IMR-90 (cell line): ENCODE results near the gene GBA3. TPM values are rescaled to one million over a fixed set of nuclear protein-coding genes. Genes with fewer than 3 reads are reported as not detected.

Experiments used
- ATAC-seq: fragments of 200-7000 bp; cut with Tn5 transposase; 2 replicates; pipeline ENCODE4 v1.9.1; 2020; ENCODE audit warnings: low read depth, mild to moderate bottlenecking, moderate library complexity
- BruUV-seq: library from RNA; stranded (reverse); fragments of 400-500 nt; replicated peaks from 2 replicates; lab custom pipeline; 2021; lab: Mats Ljungman, UMichigan
- CTCF ChIA-PET: fragments of 300-600 bp; formaldehyde crosslinking; extraction: SDS; loops from one replicate; lab custom pipeline; 2021; ENCODE audit warnings: antibody characterized with exemption; lab: Yijun Ruan, JAX
- POLR2A ChIA-PET: fragments of 300-600 bp; sonication (Branson Sonifier 250); formaldehyde crosslinking; loops from one replicate; lab custom pipeline; 2022; ENCODE audit warnings: antibody characterized with exemption; ENCODE audit not compliant: unreplicated experiment; lab: Charles Lee
- DNase-seq: peaks from one replicate; pipeline ENCODE4 v3.0.0; 2013
- H2AFZ ChIP-seq: replicated peaks from 2 replicates; pipeline ENCODE3; 2013; ENCODE audit warnings: low read length, mild to moderate bottlenecking; ENCODE audit not compliant: poor library complexity
- H2AK5ac ChIP-seq: 2 replicates; pipeline ENCODE4 v1.6.1; 2013; ENCODE audit warnings: low read depth, low read length, inconsistent platforms
- H2AK9ac ChIP-seq: replicated peaks from 2 replicates; pipeline ENCODE3; 2013; ENCODE audit warnings: mild to moderate bottlenecking, low read depth, low read length, moderate library complexity; ENCODE audit not compliant: poor library complexity
- H2BK120ac ChIP-seq: 2 replicates; pipeline ENCODE4 v1.6.1; 2013; ENCODE audit warnings: low read depth, low read length, inconsistent platforms
- H2BK15ac ChIP-seq: 3 replicates; pipeline ENCODE4 v1.6.1; 2013; ENCODE audit warnings: low read depth, low read length, inconsistent platforms
- H2BK20ac ChIP-seq: 2 replicates; pipeline ENCODE4 v1.6.1; 2013; ENCODE audit warnings: low read depth, mild to moderate bottlenecking, inconsistent platforms, low read length, moderate library complexity
- H2BK5ac ChIP-seq: 2 replicates; pipeline ENCODE4 v1.6.1; 2013; ENCODE audit warnings: mild to moderate bottlenecking, low read depth, low read length, inconsistent platforms; ENCODE audit not compliant: poor library complexity, severe bottlenecking
- H3K14ac ChIP-seq: replicated peaks from 2 replicates; pipeline ENCODE4 v1.6.1; 2013; ENCODE audit warnings: low read depth, low read length, inconsistent platforms
- H3K18ac ChIP-seq: 2 replicates; pipeline ENCODE4 v1.6.1; 2013; ENCODE audit warnings: low read depth, low read length, control low read depth
- H3K23ac ChIP-seq: 2 replicates; pipeline ENCODE4 v1.6.1; 2013; ENCODE audit warnings: low read depth, low read length, inconsistent platforms
- H3K27ac ChIP-seq: 2 replicates; pipeline ENCODE4 v1.5.1; 2013; ENCODE audit warnings: mild to moderate bottlenecking, control low read depth, low read length; ENCODE audit not compliant: insufficient read depth
- H3K27me3 ChIP-seq: 2 replicates; pipeline ENCODE4 v1.6.1; 2013; ENCODE audit warnings: low read length; ENCODE audit not compliant: control insufficient read depth, insufficient read depth
- H3K36me3 ChIP-seq: 2 replicates; pipeline ENCODE4 v1.6.1; 2013; ENCODE audit warnings: low read length, mixed read lengths; ENCODE audit not compliant: control insufficient read depth, insufficient read depth
- H3K4ac ChIP-seq: 2 replicates; pipeline ENCODE4 v1.6.1; 2013; ENCODE audit warnings: low read depth, low read length, inconsistent platforms
- H3K4me1 ChIP-seq: 2 replicates; pipeline ENCODE4 v1.6.1; 2013; ENCODE audit warnings: low read length, mixed read lengths; ENCODE audit not compliant: control insufficient read depth, insufficient read depth
- H3K4me2 ChIP-seq: 2 replicates; pipeline ENCODE4 v1.6.1; 2013; ENCODE audit warnings: low read depth, mild to moderate bottlenecking, control low read depth, low read length, moderate library complexity
- H3K4me3 ChIP-seq: 2 replicates; pipeline ENCODE4 v1.5.1; 2013; ENCODE audit warnings: low read depth, mild to moderate bottlenecking, control low read depth, low read length, moderate library complexity; ENCODE audit not compliant: insufficient read depth
- H3K56ac ChIP-seq: 2 replicates; pipeline ENCODE4 v1.6.1; 2013; ENCODE audit warnings: low read length, inconsistent platforms; ENCODE audit not compliant: insufficient read depth; ENCODE audit errors: extremely low read depth
- H3K79me1 ChIP-seq, 2 experiments: 2 replicates each; pipeline ENCODE4 v1.6.1; 2013; ENCODE audit warnings: low read length in 2 of 2, inconsistent platforms in 1 of 2, low read depth in 1 of 2
- H3K9ac ChIP-seq: 2 replicates; pipeline ENCODE4 v1.6.1; 2013; ENCODE audit warnings: low read depth, low read length, control low read depth
- H3K9me1 ChIP-seq: 2 replicates; pipeline ENCODE4 v1.6.1; 2013; ENCODE audit warnings: low read length, inconsistent platforms; ENCODE audit not compliant: insufficient read depth
- H3K9me3 ChIP-seq: 2 replicates; pipeline ENCODE4 v1.6.1; 2013; ENCODE audit warnings: low read length; ENCODE audit not compliant: control insufficient read depth, insufficient read depth
- H4K20me1 ChIP-seq: 2 replicates; pipeline ENCODE4 v1.6.1; 2013; ENCODE audit warnings: low read length, inconsistent platforms; ENCODE audit not compliant: insufficient read depth
- H4K5ac ChIP-seq: 2 replicates; pipeline ENCODE4 v1.6.1; 2013; ENCODE audit warnings: mild to moderate bottlenecking, low read depth, low read length, control low read depth
- H4K8ac ChIP-seq, 2 experiments: 2 replicates each; pipeline ENCODE4 v1.6.1; 2013; ENCODE audit warnings: low read depth in 2 of 2, low read length in 2 of 2, control low read depth in 1 of 2, inconsistent platforms in 1 of 2
- H4K91ac ChIP-seq: 2 replicates; pipeline ENCODE4 v1.6.1; 2013; ENCODE audit warnings: low read depth, low read length, inconsistent platforms; ENCODE audit not compliant: insufficient read depth
- CEBPB ChIP-seq: IDR thresholded peaks from 2 replicates; pipeline ENCODE4 v1.6.1; 2012; ENCODE audit warnings: low read depth, low read length, improper control_type of control experiment
- CHD1 ChIP-seq: IDR thresholded peaks from 2 replicates; pipeline ENCODE4 v1.6.1; 2012; ENCODE audit warnings: low read depth, low read length, improper control_type of control experiment
- MAZ ChIP-seq: IDR thresholded peaks from 2 replicates; pipeline ENCODE4 v1.6.1; 2012; ENCODE audit warnings: low read depth, mild to moderate bottlenecking, low read length, improper control_type of control experiment, moderate library complexity, borderline replicate concordance
- MXI1 ChIP-seq: IDR thresholded peaks from 2 replicates; pipeline ENCODE4 v1.6.1; 2012; ENCODE audit warnings: low read depth, mild to moderate bottlenecking, low read length, moderate library complexity, borderline replicate concordance
- POLR2A ChIP-seq: IDR thresholded peaks from 2 replicates; pipeline ENCODE4 v1.6.1; 2012; ENCODE audit warnings: mild to moderate bottlenecking, low read depth, low read length
- RAD21 ChIP-seq: IDR thresholded peaks from 2 replicates; pipeline ENCODE4 v1.6.1; 2012; ENCODE audit warnings: low read length, improper control_type of control experiment
- RCOR1 ChIP-seq: IDR thresholded peaks from 2 replicates; pipeline ENCODE4 v1.6.1; 2012; ENCODE audit warnings: mild to moderate bottlenecking, low read length, improper control_type of control experiment; ENCODE audit not compliant: insufficient replicate concordance
- WGBS, 2 experiments: methylation state at CpG; one replicate each; pipeline versions ENCODE4 v1.1.5 to v1.1.7; 2013; ENCODE audit warnings: missing lambda C conversion rate in 2 of 2; ENCODE audit not compliant: insufficient read length in 1 of 2; ENCODE audit errors: extremely low coverage in 2 of 2; 5-methylcytosine and 5-hydroxymethylcytosine counted together
- dilution Hi-C: fragments of 300-500 bp; cut with HindIII; formaldehyde crosslinking; loops from one replicate; pipeline ENCODE4 v1.14.3; 2018; ENCODE audit warnings: low sequenced_read_pairs; ENCODE audit not compliant: unreplicated experiment
- in situ Hi-C: fragments of 300-500 bp; cut with MboI; formaldehyde crosslinking; loops from 3 replicates; pipeline ENCODE4 v1.14.3; 2019; ENCODE audit warnings: low sequenced_read_pairs, inconsistent platforms, mixed read lengths
- intact Hi-C: fragments of 100-400 bp; cut with micrococcal nuclease; formaldehyde crosslinking; loops from 2 replicates; pipeline ENCODE4 v1.10.0; 2022
- polyA plus RNA-seq, 3 experiments: library from polyadenylated mRNA; depleted of rRNA; stranded (reverse); fragments of >200 nt; gene quantifications; 2 replicates each; pipeline ENCODE4 v1.2.3, GENCODE V29; 2012; ENCODE audit warnings: low replicate concordance in 1 of 3
- total RNA-seq: library from RNA; depleted of rRNA; stranded (reverse); fragments of >200 nt; gene quantifications from 2 replicates; pipeline ENCODE4 v1.2.3, GENCODE V29; 2012
- TF ChIP-seq, protein P1 (sequence below): fragments of 150-350 bp; IDR thresholded peaks from 2 replicates; pipeline ENCODE4 v1.6.1; 2017; ENCODE audit warnings: mild to moderate bottlenecking, antibody characterized with exemption, low read length, low read depth
- TF ChIP-seq, protein P2 (sequence below): conservative IDR thresholded peaks from 2 replicates; pipeline ENCODE4 v1.5.1; 2012; ENCODE audit warnings: mild to moderate bottlenecking, low read depth, low read length, improper control_type of control experiment

GBA3 gene
- total and polyA plus RNA-seq, 2 of the 4 experiments (the other 2 are of a cell fraction), result not detected

DNA sequence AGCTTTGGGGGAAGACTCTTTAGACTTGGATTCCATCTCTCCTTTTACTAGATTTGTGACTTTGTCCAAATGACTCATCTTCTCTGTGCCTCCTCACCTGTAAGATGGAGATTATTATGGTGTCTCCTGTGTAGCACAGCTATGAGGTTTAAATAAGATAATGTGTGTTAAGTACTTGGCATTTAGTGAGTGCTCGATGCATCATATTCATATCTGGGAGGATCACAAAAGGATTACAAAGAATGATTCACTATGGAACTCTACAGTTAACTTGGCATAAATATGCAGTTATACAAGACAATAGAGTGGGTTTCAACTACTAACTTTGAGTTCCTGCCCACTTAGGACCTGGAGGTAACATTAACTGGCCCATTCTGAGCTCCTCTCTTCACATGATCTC is 2.3 kb downstream of the GBA3 start:
- Histone ChIP-seq H3K4me1 (no peaks in the 10 kb centered on the region), H3K27me3 (no peaks in the 10 kb centered on the region; the same call in 1 of the 2 replicates), H2BK120ac (no peak overlapping the region), H3K9ac (no peak overlapping the region), H3K79me1 (no peaks in the 10 kb centered on the region), H3K18ac (no peak overlapping the region), H3K9me3 (no peaks in the 10 kb centered on the region), H4K20me1 (no peaks in the 10 kb centered on the region), H3K36me3 (no peaks in the 10 kb centered on the region), H3K4me2 (no peak overlapping the region), H3K4me3 (no peak overlapping the region), H2AK9ac (no peak overlapping the region), H4K5ac (no peak overlapping the region), H4K91ac (no peak overlapping the region), H3K9me1 (no peaks in the 10 kb centered on the region), H3K56ac (no peak overlapping the region), H2AFZ (no peak overlapping the region), H3K27ac (no peak overlapping the region), H2BK20ac (no peak overlapping the region), H2BK15ac (no peak overlapping the region), H3K4ac (no peak overlapping the region), H3K14ac (no peak overlapping the region), H4K8ac (no peak overlapping the region), H2BK5ac (no peak overlapping the region), H2AK5ac (no peak overlapping the region), H3K23ac (no peak overlapping the region)
- POLR2A ChIA-PET, result no interaction called here
- dilution Hi-C loops (no loop called here), in situ Hi-C loops (loop anchor here (5.0 kb wide), 1 partner anchor 908 kb away; no protein-coding TSS in a partner anchor), intact Hi-C loops (no loop called here)
- TF ChIP-seq CEBPB (no peak), POLR2A (no peak), RCOR1 (no peak), CHD1 (no peak), MXI1 (no peak), MAZ (no peak), RAD21 (no peak)
- TF ChIP-seq, protein P1, sequence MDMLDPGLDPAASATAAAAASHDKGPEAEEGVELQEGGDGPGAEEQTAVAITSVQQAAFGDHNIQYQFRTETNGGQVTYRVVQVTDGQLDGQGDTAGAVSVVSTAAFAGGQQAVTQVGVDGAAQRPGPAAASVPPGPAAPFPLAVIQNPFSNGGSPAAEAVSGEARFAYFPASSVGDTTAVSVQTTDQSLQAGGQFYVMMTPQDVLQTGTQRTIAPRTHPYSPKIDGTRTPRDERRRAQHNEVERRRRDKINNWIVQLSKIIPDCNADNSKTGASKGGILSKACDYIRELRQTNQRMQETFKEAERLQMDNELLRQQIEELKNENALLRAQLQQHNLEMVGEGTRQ, result no peak
- TF ChIP-seq, protein P2, sequence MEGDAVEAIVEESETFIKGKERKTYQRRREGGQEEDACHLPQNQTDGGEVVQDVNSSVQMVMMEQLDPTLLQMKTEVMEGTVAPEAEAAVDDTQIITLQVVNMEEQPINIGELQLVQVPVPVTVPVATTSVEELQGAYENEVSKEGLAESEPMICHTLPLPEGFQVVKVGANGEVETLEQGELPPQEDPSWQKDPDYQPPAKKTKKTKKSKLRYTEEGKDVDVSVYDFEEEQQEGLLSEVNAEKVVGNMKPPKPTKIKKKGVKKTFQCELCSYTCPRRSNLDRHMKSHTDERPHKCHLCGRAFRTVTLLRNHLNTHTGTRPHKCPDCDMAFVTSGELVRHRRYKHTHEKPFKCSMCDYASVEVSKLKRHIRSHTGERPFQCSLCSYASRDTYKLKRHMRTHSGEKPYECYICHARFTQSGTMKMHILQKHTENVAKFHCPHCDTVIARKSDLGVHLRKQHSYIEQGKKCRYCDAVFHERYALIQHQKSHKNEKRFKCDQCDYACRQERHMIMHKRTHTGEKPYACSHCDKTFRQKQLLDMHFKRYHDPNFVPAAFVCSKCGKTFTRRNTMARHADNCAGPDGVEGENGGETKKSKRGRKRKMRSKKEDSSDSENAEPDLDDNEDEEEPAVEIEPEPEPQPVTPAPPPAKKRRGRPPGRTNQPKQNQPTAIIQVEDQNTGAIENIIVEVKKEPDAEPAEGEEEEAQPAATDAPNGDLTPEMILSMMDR, result no peak
- CTCF ChIA-PET, result no interaction called here
- DNase-seq (no peak), ATAC-seq (no peak)
- WGBS, 2 experiments, result no CpG with 5 or more reads among the region's 1 CpG
- no TSS peak for BruUV-seq
